ENCODE data around the gene AP4M1. TPM values are rescaled to one million over a fixed set of nuclear protein-coding genes. Genes with fewer than 3 reads are reported as not detected.

Gene AP4M1
- polyA plus RNA-seq, 2 of the 4 experiments (the other 2 are of a cell fraction), result 16.6 to 18.3 TPM

DNA sequence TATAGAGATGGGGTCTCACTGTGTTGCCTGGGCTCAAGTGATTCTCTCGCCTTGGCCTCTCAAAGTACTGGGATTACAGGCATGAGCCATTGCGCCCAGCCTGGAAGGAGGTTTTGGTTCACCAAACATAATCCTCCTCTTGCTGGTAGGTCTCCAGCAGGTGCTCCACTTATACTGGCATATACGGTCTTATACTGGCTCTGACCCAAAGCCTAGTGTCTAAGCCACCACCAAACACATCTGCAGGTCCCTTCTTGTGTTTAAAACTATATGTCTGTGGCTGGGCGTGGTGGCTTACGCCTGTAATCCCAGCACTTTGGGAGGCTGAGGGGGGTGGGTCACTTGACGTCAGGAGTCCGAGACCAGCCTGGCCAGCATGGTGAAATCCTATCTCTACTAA lies 30.7 kb downstream of the AP4M1 start (continued):
- TF ChIP-seq, protein P1, sequence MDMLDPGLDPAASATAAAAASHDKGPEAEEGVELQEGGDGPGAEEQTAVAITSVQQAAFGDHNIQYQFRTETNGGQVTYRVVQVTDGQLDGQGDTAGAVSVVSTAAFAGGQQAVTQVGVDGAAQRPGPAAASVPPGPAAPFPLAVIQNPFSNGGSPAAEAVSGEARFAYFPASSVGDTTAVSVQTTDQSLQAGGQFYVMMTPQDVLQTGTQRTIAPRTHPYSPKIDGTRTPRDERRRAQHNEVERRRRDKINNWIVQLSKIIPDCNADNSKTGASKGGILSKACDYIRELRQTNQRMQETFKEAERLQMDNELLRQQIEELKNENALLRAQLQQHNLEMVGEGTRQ (IDR thresholded peaks at IDR 0.05), result no peak
- TF ChIP-seq FOSL2 (IDR thresholded peaks at IDR 0.05) (no peak), FOSL2 (CRISPR knock-in tag; IDR thresholded peaks at IDR 0.05) (no peak), KDM5A (IDR thresholded peaks at IDR 0.05) (no peak), ZNF302 (CRISPR knock-in tag; IDR thresholded peaks at IDR 0.05) (no peak)
- TF ChIP-seq, protein P2, sequence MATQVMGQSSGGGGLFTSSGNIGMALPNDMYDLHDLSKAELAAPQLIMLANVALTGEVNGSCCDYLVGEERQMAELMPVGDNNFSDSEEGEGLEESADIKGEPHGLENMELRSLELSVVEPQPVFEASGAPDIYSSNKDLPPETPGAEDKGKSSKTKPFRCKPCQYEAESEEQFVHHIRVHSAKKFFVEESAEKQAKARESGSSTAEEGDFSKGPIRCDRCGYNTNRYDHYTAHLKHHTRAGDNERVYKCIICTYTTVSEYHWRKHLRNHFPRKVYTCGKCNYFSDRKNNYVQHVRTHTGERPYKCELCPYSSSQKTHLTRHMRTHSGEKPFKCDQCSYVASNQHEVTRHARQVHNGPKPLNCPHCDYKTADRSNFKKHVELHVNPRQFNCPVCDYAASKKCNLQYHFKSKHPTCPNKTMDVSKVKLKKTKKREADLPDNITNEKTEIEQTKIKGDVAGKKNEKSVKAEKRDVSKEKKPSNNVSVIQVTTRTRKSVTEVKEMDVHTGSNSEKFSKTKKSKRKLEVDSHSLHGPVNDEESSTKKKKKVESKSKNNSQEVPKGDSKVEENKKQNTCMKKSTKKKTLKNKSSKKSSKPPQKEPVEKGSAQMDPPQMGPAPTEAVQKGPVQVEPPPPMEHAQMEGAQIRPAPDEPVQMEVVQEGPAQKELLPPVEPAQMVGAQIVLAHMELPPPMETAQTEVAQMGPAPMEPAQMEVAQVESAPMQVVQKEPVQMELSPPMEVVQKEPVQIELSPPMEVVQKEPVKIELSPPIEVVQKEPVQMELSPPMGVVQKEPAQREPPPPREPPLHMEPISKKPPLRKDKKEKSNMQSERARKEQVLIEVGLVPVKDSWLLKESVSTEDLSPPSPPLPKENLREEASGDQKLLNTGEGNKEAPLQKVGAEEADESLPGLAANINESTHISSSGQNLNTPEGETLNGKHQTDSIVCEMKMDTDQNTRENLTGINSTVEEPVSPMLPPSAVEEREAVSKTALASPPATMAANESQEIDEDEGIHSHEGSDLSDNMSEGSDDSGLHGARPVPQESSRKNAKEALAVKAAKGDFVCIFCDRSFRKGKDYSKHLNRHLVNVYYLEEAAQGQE (IDR thresholded peaks at IDR 0.05), result no peak

DNA sequence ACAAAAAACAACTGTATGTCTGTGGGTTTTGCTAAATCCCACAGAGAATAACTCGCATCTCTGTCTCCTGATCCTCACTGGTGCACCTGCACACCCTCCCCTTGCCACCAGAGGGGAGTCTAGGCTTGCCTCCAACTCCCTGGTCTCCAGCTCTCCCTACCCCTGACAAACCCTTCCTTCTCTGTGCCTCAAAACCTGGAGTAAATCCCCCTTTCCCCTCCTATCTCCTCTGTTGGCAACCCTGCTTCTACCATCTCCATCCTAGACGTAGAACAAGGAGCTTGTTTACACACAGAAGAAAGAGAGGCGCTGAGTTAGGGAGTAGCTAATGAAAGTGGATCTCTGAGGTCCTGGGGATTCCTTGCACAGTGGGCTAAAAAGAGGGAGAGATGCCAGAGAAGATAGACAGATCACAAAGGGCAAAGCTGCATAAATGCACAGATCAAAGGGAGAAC lies 31.3 kb downstream of the AP4M1 start:
- TF ChIP-seq, protein P3, sequence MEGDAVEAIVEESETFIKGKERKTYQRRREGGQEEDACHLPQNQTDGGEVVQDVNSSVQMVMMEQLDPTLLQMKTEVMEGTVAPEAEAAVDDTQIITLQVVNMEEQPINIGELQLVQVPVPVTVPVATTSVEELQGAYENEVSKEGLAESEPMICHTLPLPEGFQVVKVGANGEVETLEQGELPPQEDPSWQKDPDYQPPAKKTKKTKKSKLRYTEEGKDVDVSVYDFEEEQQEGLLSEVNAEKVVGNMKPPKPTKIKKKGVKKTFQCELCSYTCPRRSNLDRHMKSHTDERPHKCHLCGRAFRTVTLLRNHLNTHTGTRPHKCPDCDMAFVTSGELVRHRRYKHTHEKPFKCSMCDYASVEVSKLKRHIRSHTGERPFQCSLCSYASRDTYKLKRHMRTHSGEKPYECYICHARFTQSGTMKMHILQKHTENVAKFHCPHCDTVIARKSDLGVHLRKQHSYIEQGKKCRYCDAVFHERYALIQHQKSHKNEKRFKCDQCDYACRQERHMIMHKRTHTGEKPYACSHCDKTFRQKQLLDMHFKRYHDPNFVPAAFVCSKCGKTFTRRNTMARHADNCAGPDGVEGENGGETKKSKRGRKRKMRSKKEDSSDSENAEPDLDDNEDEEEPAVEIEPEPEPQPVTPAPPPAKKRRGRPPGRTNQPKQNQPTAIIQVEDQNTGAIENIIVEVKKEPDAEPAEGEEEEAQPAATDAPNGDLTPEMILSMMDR (IDR thresholded peaks at IDR 0.05), result peak; percentile 87
- peak; percentile 82 for TF ChIP-seq SMC3 (IDR thresholded peaks at IDR 0.05)
- peak; percentile 90 to 96 for TF ChIP-seq RAD21 (conservative IDR thresholded peaks at IDR 0.05 in 1 of 2, IDR thresholded peaks at IDR 0.05 in 1 of 2)
- TF ChIP-seq HOXB13 (CRISPR knock-in tag; IDR thresholded peaks at IDR 0.05; ENCODE audit: low read depth), result no peak
- peak overlapping the region; percentile 28; the same call in 2 of the 3 replicates for H3K4me2 ChIP-seq
- H3K4me3 ChIP-seq, result no peak overlapping the region
- FAIRE-seq, result no peak
- no peak overlapping the region for H3K27ac ChIP-seq
- peak; percentile 92 for ATAC-seq
- ChIA-PET POLR2A (interaction anchor here (0.8 to 2.1 kb wide), 2 partner anchors 16 to 37 kb away, joined by 3 to 16 read pairs; partner anchors contain the start of gene LAMTOR4), CTCF (interaction anchor here (0.7 to 13.2 kb wide), 40 partner anchors 11 to 318 kb away, joined by 3 to 245 read pairs (median 6); partner anchors contain the start of genes AP4M1, CNPY4, GPC2 and LAMTOR4)
- peak; percentile 74 to 86 for DNase-seq (ENCODE audit: low read depth in 1 of 2, low spot score in 1 of 2)
- H3K4me1 ChIP-seq, result peaks cover 13% of the 10 kb centered on the region; the same call in 1 of the 3 replicates
- no peaks in the 10 kb centered on the region for H3K9me3 ChIP-seq
- WGBS (ENCODE audit: missing lambda C conversion rate), result 14% methylated on average over 3 of the region's 3 CpGs

DNA sequence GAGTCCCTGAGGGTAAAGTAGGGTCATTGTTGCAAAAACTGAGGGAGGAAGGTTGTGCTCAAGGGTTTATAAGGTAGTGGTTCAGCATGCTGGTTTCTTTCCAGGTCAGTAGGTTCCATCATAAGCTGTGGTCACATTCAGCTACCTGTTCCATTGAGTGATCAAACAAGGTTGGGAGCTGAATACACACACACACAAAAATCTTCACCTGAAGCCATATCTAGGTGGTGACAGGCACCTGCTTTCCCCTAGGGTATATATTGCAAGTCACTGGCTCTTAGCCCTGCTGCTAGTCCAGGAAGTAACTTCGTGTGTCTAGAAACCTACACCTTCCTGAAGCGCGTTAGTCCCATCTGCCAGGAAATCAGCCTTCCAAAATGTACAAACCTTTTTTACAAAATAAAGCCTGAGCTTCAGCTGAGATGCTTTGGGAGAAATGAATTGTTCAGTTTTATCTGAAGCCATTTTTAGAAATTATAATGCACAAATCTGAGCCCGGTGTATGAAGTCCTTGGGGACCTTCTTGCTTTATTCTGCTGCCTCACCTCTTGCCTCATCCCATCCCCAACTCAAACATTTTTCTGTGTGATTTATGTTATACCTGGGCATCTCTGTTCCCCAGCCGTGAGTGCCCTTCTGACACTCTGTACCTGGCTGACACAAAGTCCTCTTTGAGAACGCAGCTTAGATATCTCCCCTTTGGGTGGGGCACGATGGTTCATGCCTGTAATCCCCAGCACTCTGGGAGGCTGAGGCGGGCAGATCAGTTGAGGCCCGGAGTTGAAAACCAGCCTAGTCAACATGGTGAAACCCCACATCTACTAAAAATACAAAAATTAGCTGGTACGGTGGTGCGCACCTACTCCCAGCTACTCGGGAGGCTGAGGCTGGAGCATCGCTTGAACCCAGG lies 36.7 kb downstream of the AP4M1 start:
- ChIA-PET POLR2A (interaction anchor here (1.3 kb wide), 1 partner anchor 11 kb away, joined by 3 read pairs; the partner anchor contains the start of gene LAMTOR4), CTCF (interaction anchor here (0.6 to 13.2 kb wide), 7 partner anchors 13 to 714 kb away, joined by 3 to 245 read pairs (median 4); partner anchors contain the start of genes LAMTOR4, SLC12A9 and TRAPPC14)
- no peak overlapping the region for H3K4me2 ChIP-seq
- no peak overlapping the region for H3K4me3 ChIP-seq
- no peak for ATAC-seq
- 78% methylated on average over 13 of the region's 13 CpGs for WGBS (ENCODE audit: missing lambda C conversion rate)
- no peak for FAIRE-seq
- no peak overlapping the region for H3K27ac ChIP-seq
- TF ChIP-seq, protein P3 (IDR thresholded peaks at IDR 0.05), result no peak
- TF ChIP-seq, protein P4, sequence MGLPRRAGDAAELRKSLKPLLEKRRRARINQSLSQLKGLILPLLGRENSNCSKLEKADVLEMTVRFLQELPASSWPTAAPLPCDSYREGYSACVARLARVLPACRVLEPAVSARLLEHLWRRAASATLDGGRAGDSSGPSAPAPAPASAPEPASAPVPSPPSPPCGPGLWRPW (IDR thresholded peaks at IDR 0.05), result no peak
- TF ChIP-seq, protein P5, sequence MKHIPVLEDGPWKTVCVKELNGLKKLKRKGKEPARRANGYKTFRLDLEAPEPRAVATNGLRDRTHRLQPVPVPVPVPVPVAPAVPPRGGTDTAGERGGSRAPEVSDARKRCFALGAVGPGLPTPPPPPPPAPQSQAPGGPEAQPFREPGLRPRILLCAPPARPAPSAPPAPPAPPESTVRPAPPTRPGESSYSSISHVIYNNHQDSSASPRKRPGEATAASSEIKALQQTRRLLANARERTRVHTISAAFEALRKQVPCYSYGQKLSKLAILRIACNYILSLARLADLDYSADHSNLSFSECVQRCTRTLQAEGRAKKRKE (CRISPR knock-in tag; IDR thresholded peaks at IDR 0.05; ENCODE audit: low read depth), result no peak
- TF ChIP-seq TFCP2L1 (CRISPR knock-in tag; IDR thresholded peaks at IDR 0.05) (no peak), CBX8 (IDR thresholded peaks at IDR 0.05) (no peak), JUNB (IDR thresholded peaks at IDR 0.05) (no peak), TP53 (CRISPR knock-in tag; IDR thresholded peaks at IDR 0.05) (no peak), PHF8 (IDR thresholded peaks at IDR 0.05; ENCODE audit: borderline replicate concordance, low read depth) (no peak), RFX5 (IDR thresholded peaks at IDR 0.05) (no peak), NR3C1 (IDR thresholded peaks at IDR 0.05) (no peak)
- TF ChIP-seq, protein P6, sequence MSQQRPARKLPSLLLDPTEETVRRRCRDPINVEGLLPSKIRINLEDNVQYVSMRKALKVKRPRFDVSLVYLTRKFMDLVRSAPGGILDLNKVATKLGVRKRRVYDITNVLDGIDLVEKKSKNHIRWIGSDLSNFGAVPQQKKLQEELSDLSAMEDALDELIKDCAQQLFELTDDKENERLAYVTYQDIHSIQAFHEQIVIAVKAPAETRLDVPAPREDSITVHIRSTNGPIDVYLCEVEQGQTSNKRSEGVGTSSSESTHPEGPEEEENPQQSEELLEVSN (IDR thresholded peaks at IDR 0.05; ENCODE audit: borderline replicate concordance, low read depth), result no peak
- H3K4me1 ChIP-seq, result no peaks in the 10 kb centered on the region
- DNase-seq (ENCODE audit: low read depth in 1 of 2, low spot score in 1 of 2), result no peak
- H3K9me3 ChIP-seq, result no peaks in the 10 kb centered on the region

Measured in A549 (cell line).